SH-SY5Y (cell line): ENCODE results near the gene HDHD3.

Experiments
- GATA2 ChIP-seq: IDR thresholded peaks from 2 replicates; pipeline ENCODE4 v1.6.1; 2011; ENCODE audit warnings: mild to moderate bottlenecking, low read depth, low read length
- GATA3 ChIP-seq: IDR thresholded peaks from 2 replicates; pipeline ENCODE4 v1.6.1; 2011; ENCODE audit warnings: low read depth, mild to moderate bottlenecking, low read length, moderate library complexity

Gene HDHD3

DNA sequence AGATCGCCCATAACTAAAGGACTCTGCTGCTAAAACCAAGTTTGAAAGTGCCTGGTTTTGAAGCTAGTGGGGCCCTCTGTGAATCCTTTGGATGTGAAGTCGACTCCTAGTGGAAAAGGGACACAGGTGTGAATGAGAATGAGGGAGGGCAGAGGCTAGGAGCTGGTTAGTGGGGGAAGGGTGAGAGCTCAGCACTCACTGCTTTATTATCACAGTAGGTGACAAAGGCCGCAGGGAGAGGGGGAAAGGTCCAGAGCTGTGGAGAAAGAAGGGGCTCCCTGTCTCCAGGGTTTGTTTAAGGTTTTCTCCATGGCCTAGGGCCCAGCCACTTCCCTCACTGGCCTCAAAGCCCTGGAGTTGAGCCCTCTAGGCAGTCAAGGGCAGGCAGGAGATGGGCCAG, 3.5 kb downstream of the HDHD3 start:
- TF ChIP-seq GATA2 (no peak), GATA3 (no peak)

DNA sequence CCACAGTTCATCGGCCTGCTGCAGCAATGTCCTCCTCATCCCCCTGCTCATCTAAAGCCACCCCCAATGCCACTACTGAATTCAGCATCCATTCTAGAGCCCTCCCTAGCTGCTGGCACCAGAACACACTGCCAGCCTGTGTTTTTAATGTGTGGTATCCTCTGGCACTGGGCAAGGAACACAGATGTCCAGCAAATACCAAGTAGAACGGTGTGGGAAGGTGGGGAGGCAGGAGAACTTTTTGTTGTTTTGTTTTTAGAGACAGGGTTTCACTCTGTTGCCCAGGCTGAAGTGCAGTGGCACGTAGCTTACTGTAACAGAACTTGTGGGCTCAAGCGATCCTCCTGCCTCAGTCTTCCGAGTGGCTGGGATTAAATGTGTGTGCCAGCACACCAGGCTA, 4.7 kb downstream of the HDHD3 start:
- TF ChIP-seq GATA3 (no peak), GATA2 (no peak)

DNA sequence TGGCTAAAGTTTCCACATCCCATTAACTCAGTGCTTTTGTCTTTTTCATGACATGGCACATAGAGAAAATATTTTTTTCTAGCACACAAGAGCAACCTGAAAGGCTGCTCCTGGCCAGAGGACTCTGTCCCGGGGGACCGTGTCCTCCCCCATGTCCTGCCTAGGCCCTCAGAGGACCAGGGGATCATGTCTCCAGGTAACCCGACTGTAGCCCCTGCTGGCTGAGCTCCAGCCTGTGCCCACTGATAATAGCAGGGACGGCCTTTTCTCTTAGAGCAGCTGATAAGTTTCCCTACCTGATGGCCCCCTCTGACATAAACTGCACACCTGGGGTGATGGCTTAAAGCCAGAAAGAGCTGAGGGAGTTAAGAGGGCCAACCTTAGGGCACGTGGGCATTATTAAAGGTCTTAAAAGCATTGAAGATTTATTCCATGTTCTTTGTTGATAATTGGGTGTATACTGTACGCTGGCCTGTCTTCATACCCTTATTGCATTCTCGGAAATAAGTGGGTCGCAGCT, 5.9 kb downstream of the HDHD3 start:
- TF ChIP-seq GATA3, result no peak
- no peak for TF ChIP-seq GATA2

DNA sequence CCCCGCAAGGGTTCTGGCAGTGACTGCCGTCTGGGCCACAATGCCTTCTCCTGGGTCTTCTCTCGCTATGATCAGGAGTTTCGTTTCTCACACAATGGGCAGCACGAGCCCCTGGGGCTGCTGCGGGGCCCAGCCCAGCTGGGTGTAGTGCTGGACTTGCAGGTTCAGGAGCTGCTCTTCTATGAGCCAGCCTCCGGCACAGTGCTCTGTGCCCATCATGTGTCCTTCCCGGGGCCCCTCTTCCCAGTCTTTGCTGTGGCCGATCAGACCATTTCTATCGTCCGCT, 7.0 kb downstream of the HDHD3 start:
- TF ChIP-seq GATA3 (no peak), GATA2 (no peak)

DNA sequence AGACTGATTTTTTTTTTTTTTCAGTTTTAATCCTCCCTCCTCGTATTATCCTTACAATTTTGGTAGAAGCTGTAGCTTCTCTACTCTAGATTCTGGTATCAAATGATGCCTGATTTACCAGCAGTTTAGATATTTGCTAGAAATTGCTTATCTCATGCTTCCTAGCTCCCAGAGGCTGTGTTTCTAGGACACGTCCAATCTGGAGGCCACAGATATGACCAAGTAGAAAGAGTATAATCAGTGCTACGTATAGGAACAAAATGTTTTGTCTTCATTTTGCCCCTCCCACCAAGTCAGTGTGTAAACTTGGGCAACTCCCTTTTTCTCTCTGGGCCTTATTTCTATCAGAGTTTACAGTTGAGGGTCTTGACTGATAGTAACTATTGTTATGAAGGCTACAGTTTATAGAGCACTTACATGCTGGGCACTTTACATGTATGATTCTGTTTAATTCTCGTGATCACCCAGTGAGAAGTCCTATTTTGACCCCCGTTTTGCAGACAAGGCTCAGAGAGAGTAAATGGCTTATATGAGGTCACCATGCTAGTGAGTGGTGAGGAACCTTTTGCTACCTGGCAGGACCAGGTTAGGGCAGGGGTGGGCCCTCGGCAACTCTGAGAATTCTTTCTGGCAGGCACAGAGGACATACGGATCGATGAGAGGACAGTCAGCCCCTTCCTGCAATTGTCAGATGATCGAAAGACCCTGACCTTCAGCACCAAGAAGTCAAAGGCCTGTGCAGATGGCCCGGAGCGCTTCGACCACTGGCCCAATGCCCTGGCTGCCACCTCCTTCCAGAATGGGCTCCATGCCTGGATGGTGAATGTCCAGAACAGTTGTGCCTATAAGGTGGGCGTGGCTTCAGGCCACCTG, 7.6 kb downstream of the HDHD3 start:
- TF ChIP-seq GATA2 (no peak), GATA3 (no peak)

DNA sequence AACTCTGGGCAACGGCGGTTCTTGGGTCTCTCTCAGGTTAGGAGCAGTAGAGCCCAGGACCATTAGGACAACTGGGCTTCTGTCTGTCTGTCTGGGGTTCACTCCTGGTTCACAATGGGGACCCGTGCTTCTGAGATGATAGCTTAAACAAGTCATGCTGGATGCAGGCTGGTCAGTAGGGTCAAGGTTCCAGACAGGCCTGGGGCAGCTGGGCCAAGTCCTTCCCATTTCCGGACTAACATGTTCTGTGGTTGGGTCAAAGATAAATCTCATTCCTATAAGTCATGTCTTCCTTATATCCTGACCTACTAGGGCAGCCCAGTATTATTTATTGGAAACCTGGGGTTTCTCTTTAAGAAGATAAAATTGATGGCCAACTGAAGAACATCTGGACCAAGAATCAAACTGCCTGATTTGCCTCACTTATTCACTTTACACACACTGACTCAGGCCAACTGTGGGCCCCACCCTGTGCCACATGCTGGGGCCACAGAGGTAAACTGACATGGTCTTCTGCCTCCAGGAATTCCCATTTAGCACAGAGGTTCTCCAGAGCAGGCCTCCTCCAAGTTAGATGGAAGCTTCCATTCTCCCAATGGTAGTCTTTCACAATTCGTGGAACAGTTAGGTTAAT, 8.3 kb downstream of the HDHD3 start:
- no peak for TF ChIP-seq GATA2
- TF ChIP-seq GATA3, result no peak

DNA sequence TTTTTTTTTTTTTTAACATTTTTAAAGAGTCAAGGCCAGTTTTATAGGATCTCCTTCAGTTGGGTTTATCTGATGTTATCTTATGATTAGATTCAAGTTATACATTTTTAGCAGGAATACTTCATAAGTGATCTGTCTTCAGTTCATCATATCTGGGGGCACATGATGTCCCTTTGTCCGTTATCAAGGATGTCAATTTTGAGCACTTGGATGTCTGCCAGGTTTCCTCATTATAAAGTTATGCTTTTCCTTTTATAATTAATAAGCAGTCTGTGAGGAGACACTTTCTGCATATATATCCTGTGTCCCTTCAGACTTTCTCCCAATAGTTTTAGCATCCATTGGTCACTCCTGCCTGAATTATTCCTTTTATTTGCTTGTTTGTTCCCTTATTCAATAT, 11.8 kb downstream of the HDHD3 start:
- TF ChIP-seq GATA2, result no peak
- TF ChIP-seq GATA3, result no peak

DNA sequence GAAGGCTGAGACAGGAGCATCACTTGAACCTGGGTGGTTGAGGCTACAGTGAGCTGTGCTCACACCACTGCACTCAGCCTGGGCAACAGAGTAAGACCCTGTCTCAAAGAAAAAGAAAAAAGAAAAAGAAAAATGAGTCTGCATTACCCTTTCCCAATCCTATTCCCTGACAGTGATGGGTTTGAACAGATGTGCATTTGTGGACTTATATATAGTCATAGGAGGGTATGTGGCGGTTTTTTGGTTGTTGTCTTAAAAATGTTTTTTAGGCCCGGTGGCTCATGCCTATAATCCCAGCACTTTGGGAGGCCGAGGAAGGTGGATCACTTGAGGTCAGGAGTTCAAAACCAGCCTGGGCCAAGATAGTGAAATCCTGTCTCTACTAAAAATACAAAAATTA, 13.4 kb downstream of the HDHD3 start:
- TF ChIP-seq GATA2 (no peak), GATA3 (no peak)

DNA sequence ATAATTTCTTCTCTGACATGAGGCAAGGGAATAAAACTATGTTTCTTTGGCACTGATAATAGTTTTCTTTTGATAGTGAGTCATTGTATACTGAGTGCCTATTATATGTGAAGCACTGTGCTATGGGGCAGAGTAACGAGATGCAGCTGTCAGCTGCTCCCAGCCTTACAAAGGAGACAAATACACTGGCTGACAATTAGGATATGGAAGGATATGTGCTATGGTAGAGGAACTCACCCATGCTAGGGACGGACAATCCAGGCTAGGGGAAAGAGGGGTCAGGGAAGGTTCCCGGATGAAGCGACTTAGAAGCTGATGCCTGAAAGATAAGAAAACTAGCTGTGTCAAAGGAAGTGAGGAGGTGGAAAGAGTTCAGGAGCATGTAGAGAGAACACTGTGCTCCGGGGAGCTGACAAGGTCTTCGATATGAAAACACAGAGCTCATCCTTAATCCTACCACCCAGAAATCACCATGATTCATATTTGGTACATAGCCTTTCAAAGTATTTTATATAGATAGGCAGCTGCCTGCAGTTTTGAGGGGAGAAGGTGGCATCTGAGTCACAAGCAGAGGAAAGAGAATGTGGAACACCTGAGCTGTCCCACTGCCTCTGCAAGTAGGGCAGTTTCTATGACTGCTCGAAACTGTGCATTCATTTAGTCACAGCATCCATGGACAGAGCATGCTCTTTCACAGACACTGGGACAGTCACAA, 15.3 kb downstream of the HDHD3 start:
- TF ChIP-seq GATA3, result no peak
- no peak for TF ChIP-seq GATA2

DNA sequence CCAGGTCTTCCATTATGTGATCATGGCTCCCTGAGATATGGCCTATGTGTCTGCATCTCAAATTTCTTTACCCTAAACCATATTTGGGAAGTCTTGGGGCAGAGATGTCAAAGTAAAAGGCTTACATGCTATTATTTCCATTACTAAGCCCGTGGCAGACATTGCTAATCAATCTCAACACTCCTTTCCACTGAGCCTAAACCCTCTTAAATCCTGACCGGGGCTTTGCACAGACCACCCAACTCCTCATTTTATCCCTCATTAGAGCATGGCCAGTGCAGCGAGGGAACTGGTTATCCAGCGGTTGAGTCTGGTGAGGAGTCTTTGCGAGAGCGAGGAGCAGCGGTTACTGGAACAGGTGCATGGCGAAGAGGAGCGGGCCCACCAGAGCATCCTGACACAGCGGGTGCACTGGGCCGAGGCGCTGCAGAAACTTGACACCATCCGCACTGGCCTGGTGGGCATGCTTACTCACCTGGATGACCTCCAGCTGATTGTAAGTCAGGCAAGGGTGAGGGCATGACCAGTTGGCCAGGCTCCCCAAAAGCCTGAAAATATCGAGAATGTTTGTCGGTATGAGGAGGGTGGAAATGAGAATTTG, 16.4 kb downstream of the HDHD3 start:
- no peak for TF ChIP-seq GATA2
- TF ChIP-seq GATA3, result no peak

DNA sequence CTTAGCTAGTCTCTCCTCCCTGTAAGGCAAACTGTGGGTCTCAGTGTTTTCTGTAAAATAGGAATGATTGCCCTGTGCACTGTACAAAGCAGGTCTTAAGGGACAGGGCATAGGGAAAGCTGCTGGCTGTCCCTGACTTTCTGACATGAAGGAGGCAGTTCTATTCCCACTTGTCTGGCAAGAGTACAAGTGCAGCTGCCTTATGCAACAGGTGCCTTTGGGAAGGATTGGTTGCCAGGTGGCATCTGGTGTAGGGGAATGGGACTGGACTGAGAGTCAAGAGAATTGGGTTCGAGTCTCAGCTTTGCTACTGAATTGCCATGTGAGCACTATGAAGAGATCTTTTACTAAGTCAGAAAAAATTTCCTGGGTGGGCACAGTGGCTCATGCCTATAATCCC, 17.4 kb downstream of the HDHD3 start:
- TF ChIP-seq GATA2, result no peak
- no peak for TF ChIP-seq GATA3

DNA sequence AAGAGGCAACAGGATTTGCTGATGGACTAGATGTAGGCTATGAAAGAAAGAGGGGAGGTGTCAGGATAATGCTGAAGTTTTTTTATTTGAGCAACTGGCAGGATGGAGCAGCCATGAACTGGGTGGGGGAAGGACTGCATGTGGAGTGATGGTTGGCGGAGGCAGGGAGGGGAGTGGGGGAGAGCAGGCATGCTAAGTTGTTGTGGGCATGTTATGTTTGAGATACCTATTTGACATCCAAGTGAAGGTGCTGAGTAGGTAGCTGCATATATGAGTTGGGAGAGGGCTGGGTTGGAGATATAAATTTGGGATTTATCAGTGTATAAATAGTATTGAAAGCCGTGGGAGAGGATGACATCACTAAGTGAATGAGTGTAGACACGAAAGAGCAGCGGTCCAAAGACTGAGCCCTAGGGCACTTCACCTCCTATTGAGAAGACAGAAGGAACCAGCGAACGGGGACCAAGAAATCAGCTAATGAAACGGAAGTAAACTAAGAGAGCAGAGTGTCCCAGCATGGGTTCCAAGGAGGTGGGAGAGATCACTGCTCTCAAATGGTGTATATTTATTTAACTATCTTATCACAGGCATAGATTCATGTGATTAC, 20.0 kb downstream of the HDHD3 start:
- TF ChIP-seq GATA2, result no peak
- TF ChIP-seq GATA3, result no peak

DNA sequence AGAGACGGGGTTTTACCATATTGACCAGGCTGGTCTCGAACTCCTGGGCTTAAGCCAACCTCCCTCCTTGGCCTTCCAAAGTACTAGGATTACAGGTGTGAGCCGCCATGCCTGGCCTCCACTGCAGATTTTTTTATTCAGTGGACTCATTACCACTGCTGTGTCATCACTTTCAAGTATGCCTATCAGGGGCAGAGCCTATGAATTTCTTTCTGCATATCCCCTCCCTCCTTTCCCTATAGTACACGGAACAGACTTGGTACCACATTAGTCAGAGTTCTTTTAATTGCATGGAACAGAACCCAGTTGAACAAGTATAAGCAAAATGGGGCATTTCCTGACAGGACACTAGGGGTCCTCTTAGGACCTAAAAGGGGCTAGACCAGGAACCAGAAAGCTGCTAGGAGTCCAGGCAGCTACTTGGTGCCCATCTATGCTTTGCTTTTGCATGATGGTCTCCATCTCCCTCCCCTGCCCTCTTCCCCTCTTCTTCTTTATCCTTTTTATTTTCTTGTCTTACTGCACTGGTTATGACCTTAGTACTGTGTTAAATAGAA, 21.7 kb downstream of the HDHD3 start:
- TF ChIP-seq GATA3 (no peak), GATA2 (no peak)
